Activated CD4-positive, alpha-beta T cell treated with anti-CD3 and anti-CD28 coated beads, Interleukin-2, Interleukin-6, amounts not matched to agents 100 ng/mL and 50 ng/mL, durations not matched to agents 16 hours and 8 hours (primary cell): ENCODE measurements around the gene SPTBN4.
"Not testable (repeated sequence)": the region's sequence is repeated elsewhere in the genome, so short reads cannot be mapped to it uniquely, and the experiment has no call there.

ENCODE experiments used
- DNase-seq: peaks from one replicate; pipeline ENCODE4 v3.0.0-alpha.2; 2020

SPTBN4 gene

GRCh38 chr19:40623403-40624251 lies 156.8 kb downstream of the SPTBN4 start:
- peak; percentile 48 for DNase-seq

- not testable (repeated sequence) for DNase-seq
Measured at GRCh38 chr19:40624369-40625153, 157.8 kb downstream of the SPTBN4 start.

DNA sequence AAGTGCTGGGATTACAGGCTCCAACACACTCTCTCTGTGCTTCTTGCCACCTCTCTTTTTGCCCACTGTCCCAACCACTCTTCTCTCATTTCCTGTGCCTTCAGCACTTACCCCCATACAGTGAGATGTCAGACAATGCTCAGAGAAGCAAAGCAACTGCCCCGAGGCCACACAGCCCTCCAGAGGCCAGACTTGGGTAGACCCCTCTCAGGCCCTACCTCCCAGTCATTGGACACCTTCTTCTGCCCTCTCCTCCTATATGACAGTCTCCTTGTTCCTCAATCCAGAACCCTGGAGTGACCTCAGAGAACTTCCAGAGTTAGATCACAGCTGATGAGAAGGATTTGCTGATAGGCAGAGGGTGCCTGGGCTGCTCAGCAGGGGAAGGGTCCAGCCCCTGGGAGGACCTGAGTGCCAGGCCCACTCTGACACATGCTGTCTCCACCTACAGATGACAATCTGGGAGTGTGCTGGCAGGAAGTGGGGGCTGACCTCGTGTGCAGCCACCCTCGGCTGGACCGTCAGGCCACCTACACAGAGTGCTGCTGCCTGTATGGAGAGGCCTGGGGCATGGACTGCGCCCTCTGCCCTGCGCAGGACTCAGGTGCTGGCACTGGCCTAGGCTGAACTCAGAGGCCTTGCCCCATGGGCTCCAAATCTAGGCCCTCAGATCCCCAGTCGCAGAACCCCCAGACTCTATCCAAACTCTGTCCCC lies 158.8 kb downstream of the SPTBN4 start:
- DNase-seq, result no peak
